ENCODE measurements around the gene ZNF619.
A peak's percentile ranks its signal among the peaks of the same experiment; 100 is the strongest.

Gene ZNF619

DNA sequence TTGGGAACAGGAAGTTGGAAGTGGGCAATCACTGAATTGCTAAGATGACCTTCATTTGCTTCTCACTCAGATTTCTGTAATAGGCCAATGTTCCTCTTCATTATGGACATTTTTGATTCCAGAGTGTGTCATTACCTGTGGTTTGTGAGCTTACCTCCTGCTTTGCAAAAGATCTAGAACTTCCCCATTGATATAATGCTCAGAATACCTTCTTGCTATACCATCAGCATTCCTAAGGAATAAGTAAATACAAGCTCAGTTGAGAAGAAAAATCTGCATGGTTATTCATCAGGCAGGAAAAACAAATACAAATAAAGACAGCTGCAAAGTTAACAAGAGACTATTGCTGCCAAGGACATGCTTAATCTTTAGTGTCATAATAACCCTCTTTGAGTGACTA lies 25.4 kb upstream of the ZNF619 start:
- no peak for TF ChIP-seq POLR2A (IDR thresholded peaks at IDR 0.05; ENCODE audit: extremely low read depth, insufficient read length)
- TF ChIP-seq MAX (IDR thresholded peaks at IDR 0.05; ENCODE audit: low read depth, low read length) = no peak
- no peak for TF ChIP-seq MYC (IDR thresholded peaks at IDR 0.05; ENCODE audit: low read depth, low read length)
- no peak for TF ChIP-seq CTCF (IDR thresholded peaks at IDR 0.05; ENCODE audit: low read depth, low read length)
- DNase-seq (ENCODE audit: low read depth) = no peak
- H3K4me3 ChIP-seq (ENCODE audit: low read depth, low read length) = no peak overlapping the region

- DNase-seq (ENCODE audit: low read depth) = no peak
- TF ChIP-seq CTCF (IDR thresholded peaks at IDR 0.05; ENCODE audit: low read depth, low read length) (no peak), MYC (IDR thresholded peaks at IDR 0.05; ENCODE audit: low read depth, low read length) (no peak), POLR2A (IDR thresholded peaks at IDR 0.05; ENCODE audit: extremely low read depth, insufficient read length) (no peak), MAX (IDR thresholded peaks at IDR 0.05; ENCODE audit: low read depth, low read length) (no peak)
- peak overlapping the region; percentile 79 for H3K4me3 ChIP-seq (ENCODE audit: low read depth, low read length)
These were observed 24.9 kb upstream of the ZNF619 start for GRCh38 chr3:40452057-40452456.

GRCh38 chr3:40452562-40452875 lies 24.4 kb upstream of the ZNF619 start:
- H3K4me3 ChIP-seq (ENCODE audit: low read depth, low read length) = peak overlapping the region; percentile 79
- TF ChIP-seq POLR2A (IDR thresholded peaks at IDR 0.05; ENCODE audit: extremely low read depth, insufficient read length) = no peak
- TF ChIP-seq CTCF (IDR thresholded peaks at IDR 0.05; ENCODE audit: low read depth, low read length) = no peak
- no peak for TF ChIP-seq MAX (IDR thresholded peaks at IDR 0.05; ENCODE audit: low read depth, low read length)
- no peak for TF ChIP-seq MYC (IDR thresholded peaks at IDR 0.05; ENCODE audit: low read depth, low read length)
- DNase-seq (ENCODE audit: low read depth) = no peak

- TF ChIP-seq CTCF (IDR thresholded peaks at IDR 0.05; ENCODE audit: low read depth, low read length) = no peak
- TF ChIP-seq MAX (IDR thresholded peaks at IDR 0.05; ENCODE audit: low read depth, low read length) = peak; percentile 43; the same call in 1 of the 2 replicates
- TF ChIP-seq MYC (IDR thresholded peaks at IDR 0.05; ENCODE audit: low read depth, low read length) = peak; percentile 32; the same call in 1 of the 2 replicates
- peak; percentile 61 for TF ChIP-seq POLR2A (IDR thresholded peaks at IDR 0.05; ENCODE audit: extremely low read depth, insufficient read length)
- peak; percentile 99 for DNase-seq (ENCODE audit: low read depth)
- H3K4me3 ChIP-seq (ENCODE audit: low read depth, low read length) = peak overlapping the region; percentile 79
These were observed 23.8 kb upstream of the ZNF619 start for GRCh38 chr3:40452876-40453730.

DNA sequence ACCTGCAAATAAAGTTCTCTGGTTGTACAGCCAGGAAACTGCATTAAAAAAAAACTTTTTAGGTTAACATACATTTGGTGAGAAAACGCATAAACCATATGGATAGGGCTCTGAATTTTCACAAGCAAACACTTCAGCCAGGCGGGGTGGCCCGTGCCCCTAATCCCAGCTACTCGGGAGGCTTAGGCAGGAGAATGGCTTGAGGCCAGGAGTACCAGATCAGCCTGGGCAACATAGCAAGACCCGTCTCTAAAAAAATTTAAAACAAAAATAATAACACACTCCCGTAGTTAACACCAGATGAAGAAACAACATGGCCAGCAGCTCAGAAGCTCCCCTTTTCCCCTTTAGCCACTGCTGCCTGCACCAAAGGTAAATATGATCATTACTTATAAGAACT lies 23.0 kb upstream of the ZNF619 start:
- H3K4me3 ChIP-seq (ENCODE audit: low read depth, low read length) = peak overlapping the region; percentile 79
- DNase-seq (ENCODE audit: low read depth) = no peak
- TF ChIP-seq MYC (IDR thresholded peaks at IDR 0.05; ENCODE audit: low read depth, low read length) (no peak), MAX (IDR thresholded peaks at IDR 0.05; ENCODE audit: low read depth, low read length) (no peak), CTCF (IDR thresholded peaks at IDR 0.05; ENCODE audit: low read depth, low read length) (no peak), POLR2A (IDR thresholded peaks at IDR 0.05; ENCODE audit: extremely low read depth, insufficient read length) (no peak)
